ENCODE results near the gene BCL11B. TPM values are rescaled to one million over a fixed set of nuclear protein-coding genes. Genes with fewer than 3 reads are reported as not detected.

Gene BCL11B
- total and polyA plus RNA-seq, 2 donors (not counting 1 experiment from before 2014, with no cell fraction given): 0.33 to 0.42 TPM

- Mint-ChIP-seq H3K4me3 (no peak overlapping the region), H3K27me3 (peaks cover 5% of the 10 kb centered on the region), H3K27ac (no peak overlapping the region), H3K9me3 (ENCODE audit: insufficient read depth) (peaks cover 2% of the 10 kb centered on the region), H3K4me1 (no peaks in the 10 kb centered on the region)
- intact Hi-C loops (cut with micrococcal nuclease): no loop called here
- Histone ChIP-seq H3K27ac (ENCODE audit: low read length in 2 of 2) (no peak overlapping the region), H3K9ac (ENCODE audit: low read length) (no peak overlapping the region), H3K4me3 (ENCODE audit: control extremely low read depth in 1 of 5, extremely low read depth in 1 of 5, insufficient read depth in 1 of 5, low read depth in 2 of 5, low read length in 4 of 5) (no peak overlapping the region), H3K4me1 (ENCODE audit: control insufficient read depth in 2 of 2, insufficient read depth in 2 of 2, low read length in 2 of 2) (no peaks in the 10 kb centered on the region), H4K20me1 (ENCODE audit: control insufficient read depth, insufficient read depth, low read length, poor library complexity, severe bottlenecking) (no peaks in the 10 kb centered on the region), H3K9me3 (ENCODE audit: control extremely low read depth in 1 of 3, control insufficient read depth in 2 of 3, insufficient read depth in 1 of 3, low read length in 2 of 3) (peaks cover 0 to 27% (median 0%) of the 10 kb centered on the region in 3 donors), H3K4me2 (replicated peaks; ENCODE audit: low read depth, low read length, poor library complexity, severe bottlenecking) (no peak overlapping the region), H2AFZ (ENCODE audit: insufficient read depth, low read depth, low read length, poor library complexity, severe bottlenecking) (no peak overlapping the region), H3K36me3 (replicated peaks in 1 of 2; ENCODE audit: control extremely low read depth in 1 of 2, control insufficient read depth in 1 of 2, extremely low read depth in 1 of 2, insufficient read depth in 2 of 2, low read length in 1 of 2) (no peaks in the 10 kb centered on the region), H3K27me3 (replicated peaks in 1 of 4; ENCODE audit: control extremely low read depth in 1 of 4, control insufficient read depth in 3 of 4, insufficient read depth in 4 of 4, low read length in 3 of 4) (no peaks in the 10 kb centered on the region), H3K79me2 (ENCODE audit: control insufficient read depth, insufficient read depth, low read length) (no peaks in the 10 kb centered on the region)
- ATAC-seq (ENCODE audit: low read depth) (no peak), DNase-seq (no peak)
- CTCF ChIA-PET: no interaction called here
- TF ChIP-seq EZH2 (IDR thresholded peaks at IDR 0.05; ENCODE audit: borderline replicate concordance, insufficient read depth, low read depth, low read length, poor library complexity, severe bottlenecking) (no peak), CTCF (IDR thresholded peaks at IDR 0.05) (no peak)
- 44% methylated on average over 1 of the region's 3 CpGs for WGBS (ENCODE audit: insufficient coverage)
- POLR2A ChIA-PET: no interaction called here
Observed at GRCh38 chr14:99224948-99225347, 47.0 kb downstream of the BCL11B start.

- DNase-seq: no peak
- no peaks in the 10 kb centered on the region for H4K20me1 ChIP-seq (ENCODE audit: control insufficient read depth, insufficient read depth, low read length, poor library complexity, severe bottlenecking)
- ATAC-seq (ENCODE audit: low read depth): no peak
Observed at GRCh38 chr14:99224116-99224910, 47.7 kb downstream of the BCL11B start.

More at GRCh38 chr14:99224116-99224910, 47.7 kb downstream of the BCL11B start:
- Mint-ChIP-seq H3K27ac (no peak overlapping the region), H3K4me3 (no peak overlapping the region), H3K27me3 (peaks cover 5% of the 10 kb centered on the region), H3K4me1 (no peaks in the 10 kb centered on the region), H3K9me3 (ENCODE audit: insufficient read depth) (peaks cover 2% of the 10 kb centered on the region)
- Histone ChIP-seq H3K4me2 (replicated peaks; ENCODE audit: low read depth, low read length, poor library complexity, severe bottlenecking) (no peak overlapping the region), H3K9ac (ENCODE audit: low read length) (no peak overlapping the region), H3K36me3 (replicated peaks in 1 of 2; ENCODE audit: control extremely low read depth in 1 of 2, control insufficient read depth in 1 of 2, extremely low read depth in 1 of 2, insufficient read depth in 2 of 2, low read length in 1 of 2) (no peaks in the 10 kb centered on the region), H3K27ac (ENCODE audit: low read length in 2 of 2) (no peak overlapping the region), H3K9me3 (ENCODE audit: control extremely low read depth in 1 of 3, control insufficient read depth in 2 of 3, insufficient read depth in 1 of 3, low read length in 2 of 3) (peaks cover 0 to 26% (median 0%) of the 10 kb centered on the region in 3 donors), H2AFZ (ENCODE audit: insufficient read depth, low read depth, low read length, poor library complexity, severe bottlenecking) (no peak overlapping the region), H3K4me3 (ENCODE audit: control extremely low read depth in 1 of 5, extremely low read depth in 1 of 5, insufficient read depth in 1 of 5, low read depth in 2 of 5, low read length in 4 of 5) (no peak overlapping the region), H3K4me1 (ENCODE audit: control insufficient read depth in 2 of 2, insufficient read depth in 2 of 2, low read length in 2 of 2) (no peaks in the 10 kb centered on the region), H3K27me3 (replicated peaks in 1 of 4; ENCODE audit: control extremely low read depth in 1 of 4, control insufficient read depth in 3 of 4, insufficient read depth in 4 of 4, low read length in 3 of 4) (no peaks in the 10 kb centered on the region), H3K79me2 (ENCODE audit: control insufficient read depth, insufficient read depth, low read length) (no peaks in the 10 kb centered on the region)
- WGBS (ENCODE audit: insufficient coverage): 76% methylated on average over 10 of the region's 12 CpGs
- ChIA-PET POLR2A (no interaction called here), CTCF (no interaction called here)
- TF ChIP-seq CTCF (IDR thresholded peaks at IDR 0.05): no peak
- TF ChIP-seq EZH2 (IDR thresholded peaks at IDR 0.05; ENCODE audit: borderline replicate concordance, insufficient read depth, low read depth, low read length, poor library complexity, severe bottlenecking): no peak
- intact Hi-C loops (cut with micrococcal nuclease): no loop called here
